HG03520 (cell line): ENCODE measurements around the gene FBXW11.

Experiments used
- ATAC-seq: cut with Tn5 transposase; IDR thresholded peaks from one replicate; pipeline ENCODE4 v1.9.1; 2021; ENCODE audit warnings: mild to moderate bottlenecking, moderate library complexity; ENCODE audit not compliant: unreplicated experiment

FBXW11 gene

DNA sequence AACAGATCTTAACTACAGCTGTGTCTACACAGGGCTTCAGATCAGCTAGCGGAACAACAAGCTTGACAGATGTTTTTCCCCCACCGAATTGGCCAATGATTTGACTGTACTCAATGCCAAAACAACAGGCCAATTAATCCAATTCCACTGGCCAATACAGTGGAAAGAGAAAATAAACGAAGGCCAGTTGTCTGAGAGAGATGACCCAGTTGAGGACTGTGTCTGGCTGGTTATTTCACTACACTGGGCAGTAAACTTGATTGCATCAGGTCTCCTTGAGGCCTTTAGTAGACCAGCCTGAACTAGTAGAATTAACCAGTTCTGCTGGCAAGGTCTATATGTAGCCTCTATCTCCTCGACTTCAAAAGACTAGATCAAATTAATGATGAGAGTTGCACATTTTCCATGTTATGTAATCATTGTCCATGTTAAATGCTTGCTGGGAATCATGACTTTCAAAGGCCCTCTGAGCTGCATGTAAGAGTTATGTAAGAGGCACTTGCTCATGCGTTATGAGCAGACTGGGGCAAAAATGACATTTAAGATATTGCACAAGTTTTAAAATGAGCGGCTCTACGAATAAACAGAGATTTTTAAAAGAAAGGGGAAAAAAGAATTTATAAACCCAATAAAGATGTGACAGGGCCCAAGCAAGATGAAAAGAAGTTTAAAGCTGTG, 192.5 kb downstream of the FBXW11 start:
- ATAC-seq, result no peak

- no peak for ATAC-seq
These were observed 193.2 kb downstream of the FBXW11 start for GRCh38 chr5:171813270-171813669.
